Measurements from ENCODE around the gene STX8. TPM values are rescaled to one million over a fixed set of nuclear protein-coding genes. Genes with fewer than 3 reads are reported as not detected.

STX8 gene
- total RNA-seq, 1 donor from 2014 or later, result 61.0 TPM

DNA sequence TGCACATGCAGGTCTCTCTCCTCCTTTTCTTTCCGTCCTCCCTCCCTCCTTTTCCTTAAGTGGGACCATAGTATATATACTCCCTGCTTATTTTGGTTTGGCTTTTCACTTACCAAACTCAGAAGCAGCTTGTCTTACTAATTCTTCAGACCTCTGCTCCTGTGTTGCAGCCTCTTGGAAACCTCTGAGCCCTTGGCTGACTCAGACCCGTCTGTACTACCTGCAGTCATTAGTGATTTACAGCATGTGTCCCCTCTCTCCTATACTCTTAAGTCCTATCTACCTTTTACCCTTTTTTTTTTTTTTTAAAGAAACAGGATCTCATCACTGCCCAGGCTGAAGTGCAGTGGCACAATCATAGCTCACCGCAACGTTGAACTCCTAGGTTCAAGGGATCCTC lies 207.0 kb downstream of the STX8 start:
- Mint-ChIP-seq H3K4me1 (ENCODE audit: low read depth, unreplicated experiment) (peaks cover 23% of the 10 kb centered on the region), H3K27ac (ENCODE audit: unreplicated experiment) (no peak overlapping the region), H3K9me3 (ENCODE audit: unreplicated experiment) (peaks cover 2% of the 10 kb centered on the region), H3K36me3 (ENCODE audit: unreplicated experiment) (no peaks in the 10 kb centered on the region), H3K27me3 (ENCODE audit: unreplicated experiment) (peaks cover 2% of the 10 kb centered on the region), H3K4me3 (ENCODE audit: unreplicated experiment) (no peak overlapping the region)
- no peak for DNase-seq
- TF ChIP-seq, protein P1, sequence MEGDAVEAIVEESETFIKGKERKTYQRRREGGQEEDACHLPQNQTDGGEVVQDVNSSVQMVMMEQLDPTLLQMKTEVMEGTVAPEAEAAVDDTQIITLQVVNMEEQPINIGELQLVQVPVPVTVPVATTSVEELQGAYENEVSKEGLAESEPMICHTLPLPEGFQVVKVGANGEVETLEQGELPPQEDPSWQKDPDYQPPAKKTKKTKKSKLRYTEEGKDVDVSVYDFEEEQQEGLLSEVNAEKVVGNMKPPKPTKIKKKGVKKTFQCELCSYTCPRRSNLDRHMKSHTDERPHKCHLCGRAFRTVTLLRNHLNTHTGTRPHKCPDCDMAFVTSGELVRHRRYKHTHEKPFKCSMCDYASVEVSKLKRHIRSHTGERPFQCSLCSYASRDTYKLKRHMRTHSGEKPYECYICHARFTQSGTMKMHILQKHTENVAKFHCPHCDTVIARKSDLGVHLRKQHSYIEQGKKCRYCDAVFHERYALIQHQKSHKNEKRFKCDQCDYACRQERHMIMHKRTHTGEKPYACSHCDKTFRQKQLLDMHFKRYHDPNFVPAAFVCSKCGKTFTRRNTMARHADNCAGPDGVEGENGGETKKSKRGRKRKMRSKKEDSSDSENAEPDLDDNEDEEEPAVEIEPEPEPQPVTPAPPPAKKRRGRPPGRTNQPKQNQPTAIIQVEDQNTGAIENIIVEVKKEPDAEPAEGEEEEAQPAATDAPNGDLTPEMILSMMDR (IDR thresholded peaks at IDR 0.05; ENCODE audit: partially characterized antibody, unreplicated experiment), result no peak

DNA sequence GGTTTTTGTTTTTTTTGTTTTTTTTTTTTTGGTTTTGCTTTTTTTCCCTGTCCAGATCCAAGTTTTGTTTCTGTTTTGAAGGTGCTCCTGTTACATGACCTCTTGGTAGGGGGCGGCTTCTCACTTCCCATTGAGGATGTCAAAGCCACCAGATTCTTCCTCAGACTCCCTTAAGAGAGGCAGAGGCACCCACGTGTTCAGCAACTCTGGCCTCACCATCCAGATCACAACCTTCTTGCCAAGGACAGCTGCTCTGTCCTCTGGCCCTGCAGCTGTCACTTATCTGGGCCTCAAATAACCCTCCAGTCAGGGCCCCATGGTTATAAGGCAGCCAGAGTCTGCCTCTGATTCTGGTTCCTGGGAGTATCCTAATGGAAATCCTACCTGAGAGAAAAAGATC lies 208.5 kb downstream of the STX8 start:
- no peak overlapping the region for H3K27ac Mint-ChIP-seq (ENCODE audit: unreplicated experiment)
- peaks cover 2% of the 10 kb centered on the region for H3K9me3 Mint-ChIP-seq (ENCODE audit: unreplicated experiment)

DNA sequence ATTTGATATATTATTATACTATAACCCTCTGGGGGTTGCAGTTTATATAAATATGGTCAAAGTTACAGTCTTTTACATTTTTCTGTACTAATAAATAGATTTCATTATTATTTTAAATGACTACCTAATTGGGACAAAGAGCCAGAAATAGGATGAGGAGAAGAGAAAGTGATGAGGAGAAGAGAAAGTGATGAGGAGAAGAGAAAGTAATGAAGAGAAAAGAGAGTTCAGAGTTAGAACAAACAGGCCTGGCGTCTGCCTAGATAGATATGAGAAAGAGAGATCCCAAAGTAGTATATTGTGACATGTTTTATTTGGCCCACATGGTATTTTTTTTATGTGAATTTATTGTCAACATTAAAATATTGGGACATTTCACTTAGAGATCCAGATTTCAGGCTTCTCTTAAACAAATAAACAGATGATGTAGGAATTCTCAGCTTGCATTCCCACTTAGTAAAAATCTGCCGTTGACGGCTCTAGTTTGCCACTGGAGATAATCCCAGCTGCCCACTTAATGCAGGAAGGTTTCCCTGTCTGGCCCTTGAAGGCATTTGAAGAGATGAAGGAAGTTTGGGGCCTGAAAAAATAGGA lies 210.7 kb downstream of the STX8 start:
- Mint-ChIP-seq H3K36me3 (ENCODE audit: unreplicated experiment) (no peaks in the 10 kb centered on the region), H3K27ac (ENCODE audit: unreplicated experiment) (no peak overlapping the region), H3K27me3 (ENCODE audit: unreplicated experiment) (peaks cover 2% of the 10 kb centered on the region), H3K4me3 (ENCODE audit: unreplicated experiment) (no peak overlapping the region), H3K9me3 (ENCODE audit: unreplicated experiment) (peaks cover 3% of the 10 kb centered on the region), H3K4me1 (ENCODE audit: low read depth, unreplicated experiment) (peaks cover 23% of the 10 kb centered on the region)
- TF ChIP-seq, protein P1 (IDR thresholded peaks at IDR 0.05; ENCODE audit: partially characterized antibody, unreplicated experiment), result no peak
- DNase-seq, result no peak

More for the DNA sequence above, 208.5 kb downstream of the STX8 start:
- TF ChIP-seq, protein P1 (IDR thresholded peaks at IDR 0.05; ENCODE audit: partially characterized antibody, unreplicated experiment), result no peak
- Mint-ChIP-seq H3K4me3 (ENCODE audit: unreplicated experiment) (no peak overlapping the region), H3K27me3 (ENCODE audit: unreplicated experiment) (peaks cover 2% of the 10 kb centered on the region), H3K4me1 (ENCODE audit: low read depth, unreplicated experiment) (peaks cover 23% of the 10 kb centered on the region), H3K36me3 (ENCODE audit: unreplicated experiment) (no peaks in the 10 kb centered on the region)
- DNase-seq, result no peak

DNA sequence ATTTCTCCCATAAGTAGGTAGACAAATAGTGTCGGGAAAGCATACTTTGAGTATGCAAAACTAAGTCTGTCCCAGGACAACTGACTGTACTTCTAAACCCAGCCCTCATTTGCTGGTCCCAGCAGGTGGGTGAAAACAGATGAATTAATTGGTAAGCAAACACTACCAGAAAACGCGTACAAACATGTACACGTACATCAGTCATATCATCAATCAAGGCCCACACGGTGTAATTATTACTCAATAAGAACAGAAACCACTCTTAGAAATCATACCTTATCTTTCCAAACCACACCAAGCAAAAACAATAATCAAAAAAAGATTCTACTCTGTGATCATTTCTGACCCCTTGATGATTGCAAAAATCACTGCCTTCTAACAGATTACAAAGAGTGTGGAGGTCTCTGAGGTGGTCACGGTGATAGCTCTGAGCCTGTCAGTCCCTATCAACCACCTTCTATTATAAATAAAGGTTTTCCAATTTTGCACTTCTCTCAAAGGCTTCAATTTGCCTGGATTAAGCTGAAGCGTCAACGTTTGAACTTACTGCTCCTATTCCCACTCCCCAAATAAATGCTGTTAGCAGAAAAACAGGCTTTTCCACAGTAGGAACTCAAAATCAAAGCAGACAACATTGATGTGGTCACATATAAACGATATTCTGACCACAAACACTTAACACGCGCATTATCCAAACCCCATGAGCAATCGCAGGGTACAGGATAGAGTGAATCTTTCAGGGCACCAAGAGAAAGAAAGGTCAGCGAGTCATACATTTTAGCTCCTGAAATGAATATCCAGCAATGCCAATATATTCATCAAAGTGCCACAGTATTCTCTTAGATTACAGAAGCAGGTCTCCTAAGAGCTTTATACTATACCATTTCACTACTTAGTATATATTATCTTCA lies 211.9 kb downstream of the STX8 start:
- no peak for DNase-seq
- Mint-ChIP-seq H3K4me1 (ENCODE audit: low read depth, unreplicated experiment) (peaks cover 22% of the 10 kb centered on the region), H3K36me3 (ENCODE audit: unreplicated experiment) (no peaks in the 10 kb centered on the region), H3K27ac (ENCODE audit: unreplicated experiment) (no peak overlapping the region), H3K9me3 (ENCODE audit: unreplicated experiment) (peaks cover 3% of the 10 kb centered on the region), H3K27me3 (ENCODE audit: unreplicated experiment) (peaks cover 2% of the 10 kb centered on the region), H3K4me3 (ENCODE audit: unreplicated experiment) (no peak overlapping the region)
- TF ChIP-seq, protein P1 (IDR thresholded peaks at IDR 0.05; ENCODE audit: partially characterized antibody, unreplicated experiment), result no peak
